ENCODE data around the gene FAM81A.
"Not testable (repeated sequence)": the region's sequence is repeated elsewhere in the genome, so short reads cannot be mapped to it uniquely, and the experiment has no call there.

Gene FAM81A

GRCh38 chr15:59492389-59493377, 54.7 kb downstream of the FAM81A start:
- no peaks in the 10 kb centered on the region for H3K9me3 Mint-ChIP-seq
- H3K4me3 Mint-ChIP-seq = no peak overlapping the region
- H3K36me3 Mint-ChIP-seq = no peaks in the 10 kb centered on the region

DNA sequence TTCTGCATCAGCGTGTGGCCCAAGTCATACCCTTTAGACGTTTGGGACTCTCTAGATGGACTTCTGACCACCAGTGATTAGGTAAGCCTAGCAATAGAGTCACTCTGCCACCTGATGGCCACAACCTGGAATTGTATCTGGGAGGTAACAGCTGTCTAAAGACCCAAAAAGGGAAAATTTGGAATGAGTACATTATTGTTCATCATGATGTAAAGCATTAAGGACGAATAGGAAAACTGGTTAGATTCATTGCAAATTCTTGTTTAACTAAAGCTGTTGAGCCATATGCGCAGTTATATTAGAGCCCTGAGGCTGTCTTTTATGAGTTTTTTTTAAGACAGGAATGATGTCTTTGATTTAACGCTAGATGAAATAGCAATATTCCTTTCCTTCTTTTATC, 63.6 kb downstream of the FAM81A start:
- Mint-ChIP-seq H3K4me3 (no peak overlapping the region), H3K9me3 (no peaks in the 10 kb centered on the region), H3K36me3 (no peaks in the 10 kb centered on the region), H3K27me3 (no peaks in the 10 kb centered on the region), H3K4me1 (no peaks in the 10 kb centered on the region), H3K27ac (no peak overlapping the region)

More at GRCh38 chr15:59492389-59493377, 54.7 kb downstream of the FAM81A start:
- no peaks in the 10 kb centered on the region for H3K27me3 Mint-ChIP-seq
- H3K4me1 Mint-ChIP-seq = peaks cover 4% of the 10 kb centered on the region
- H3K27ac Mint-ChIP-seq = no peak overlapping the region

DNA sequence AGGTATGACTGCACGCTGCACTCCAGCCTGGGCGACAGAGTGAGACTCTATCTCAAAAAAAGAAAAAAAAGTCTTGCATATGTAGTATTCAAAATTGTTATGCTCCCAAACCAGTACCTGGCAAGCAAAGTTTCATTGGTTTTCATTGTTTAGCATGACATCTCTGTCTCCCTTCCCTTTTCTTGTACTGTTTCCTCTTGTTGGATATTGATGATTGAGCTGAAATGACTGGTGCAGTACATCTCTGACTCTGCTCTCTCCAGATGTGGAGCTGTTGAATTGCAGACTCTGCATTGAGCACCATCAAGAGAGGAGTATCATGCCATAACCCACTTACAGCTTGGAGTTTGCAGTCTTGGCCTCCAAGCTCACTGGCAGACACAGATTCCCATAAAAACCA, 77.2 kb downstream of the FAM81A start:
- Mint-ChIP-seq H3K4me3 (no peak overlapping the region), H3K27ac (no peak overlapping the region), H3K9me3 (no peaks in the 10 kb centered on the region), H3K4me1 (peaks cover 7% of the 10 kb centered on the region), H3K36me3 (no peaks in the 10 kb centered on the region), H3K27me3 (no peaks in the 10 kb centered on the region)

GRCh38 chr15:59516655-59517461, 78.9 kb downstream of the FAM81A start:
- peaks cover 13% of the 10 kb centered on the region for H3K4me1 Mint-ChIP-seq
- no peaks in the 10 kb centered on the region for H3K27me3 Mint-ChIP-seq
- H3K27ac Mint-ChIP-seq = no peak overlapping the region
- H3K36me3 Mint-ChIP-seq = no peaks in the 10 kb centered on the region
- H3K9me3 Mint-ChIP-seq = no peaks in the 10 kb centered on the region
- H3K4me3 Mint-ChIP-seq = no peak overlapping the region

DNA sequence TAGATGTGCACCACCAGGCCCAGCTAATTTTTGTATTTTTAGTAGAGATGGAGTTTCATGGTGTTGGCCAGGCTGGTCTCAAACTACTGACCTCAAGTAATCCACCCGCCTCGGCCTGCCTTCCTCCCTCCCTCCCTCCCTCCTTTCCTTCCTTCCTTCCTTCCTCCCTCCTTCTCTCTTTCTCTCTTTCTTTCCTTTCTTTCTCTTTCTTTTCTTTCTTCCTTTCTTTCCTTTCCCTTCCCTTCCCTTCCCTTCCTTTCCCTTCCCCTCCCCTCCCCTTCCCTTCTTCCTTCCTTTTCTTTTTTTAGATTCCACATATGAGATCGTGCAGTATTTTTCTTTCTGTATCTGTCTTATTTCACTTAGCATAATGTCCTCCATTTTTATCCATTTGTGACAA, 81.3 kb downstream of the FAM81A start:
- H3K4me1 Mint-ChIP-seq = peaks cover 35% of the 10 kb centered on the region

DNA sequence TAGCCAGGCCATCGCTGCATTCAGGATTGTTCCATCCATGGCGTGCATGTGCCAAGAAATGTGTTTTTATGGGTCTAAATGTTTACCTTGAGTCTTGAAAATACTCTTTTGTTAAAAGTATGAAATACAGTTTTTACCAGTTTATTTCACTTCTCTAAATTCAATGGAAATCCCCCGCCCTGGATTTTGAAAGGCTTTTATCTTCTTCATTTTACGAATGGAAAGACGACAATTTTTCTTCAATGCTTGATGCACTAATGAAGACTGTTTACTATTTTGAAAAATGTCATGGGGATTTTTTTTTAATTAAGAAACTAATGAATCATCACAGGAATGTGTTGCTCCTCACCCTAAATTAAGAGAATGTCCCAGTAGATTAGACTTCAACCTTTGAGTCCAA, 83.5 kb downstream of the FAM81A start:
- H3K4me1 Mint-ChIP-seq = peaks cover 44% of the 10 kb centered on the region

More for the DNA sequence above, 81.3 kb downstream of the FAM81A start:
- Mint-ChIP-seq H3K4me3 (no peak overlapping the region), H3K9me3 (no peaks in the 10 kb centered on the region), H3K27ac (no peak overlapping the region), H3K27me3 (no peaks in the 10 kb centered on the region), H3K36me3 (no peaks in the 10 kb centered on the region)

GRCh38 chr15:59522988-59523461, 85.0 kb downstream of the FAM81A start:
- no peaks in the 10 kb centered on the region for H3K9me3 Mint-ChIP-seq
- no peak overlapping the region for H3K27ac Mint-ChIP-seq
- no peaks in the 10 kb centered on the region for H3K27me3 Mint-ChIP-seq
- peak overlapping the region; percentile 57 for H3K4me3 Mint-ChIP-seq
- H3K36me3 Mint-ChIP-seq = no peaks in the 10 kb centered on the region
- H3K4me1 Mint-ChIP-seq = peaks cover 40% of the 10 kb centered on the region

More for the DNA sequence above, 83.5 kb downstream of the FAM81A start:
- H3K27me3 Mint-ChIP-seq = no peaks in the 10 kb centered on the region
- H3K27ac Mint-ChIP-seq = no peak overlapping the region
- no peaks in the 10 kb centered on the region for H3K36me3 Mint-ChIP-seq
- no peak overlapping the region for H3K4me3 Mint-ChIP-seq
- H3K9me3 Mint-ChIP-seq = no peaks in the 10 kb centered on the region

GRCh38 chr15:59523702-59524101, 85.7 kb downstream of the FAM81A start:
- Mint-ChIP-seq H3K4me3 (peak overlapping the region; percentile 12), H3K4me1 (peaks cover 42% of the 10 kb centered on the region), H3K9me3 (no peaks in the 10 kb centered on the region), H3K27ac (no peak overlapping the region), H3K36me3 (no peaks in the 10 kb centered on the region), H3K27me3 (no peaks in the 10 kb centered on the region)

DNA sequence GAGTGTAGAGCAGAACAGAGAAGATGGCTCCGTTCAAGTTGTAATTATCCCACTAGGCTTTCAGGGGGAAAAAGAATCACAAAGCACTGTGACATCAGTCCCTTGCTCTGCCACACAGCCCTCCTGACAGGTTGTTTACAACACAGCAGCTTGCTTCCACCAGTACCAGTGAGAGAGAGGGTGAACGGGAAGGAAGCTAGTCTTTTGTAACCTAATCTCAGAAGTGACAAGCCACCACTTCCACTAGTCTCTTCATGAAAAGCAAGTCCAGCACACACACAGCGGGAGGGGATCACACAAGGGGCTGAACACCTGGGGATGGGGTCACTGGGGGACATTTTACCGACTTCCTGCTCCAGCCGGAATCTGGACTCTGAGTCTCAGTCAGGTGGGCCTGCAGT, 86.3 kb downstream of the FAM81A start:
- Mint-ChIP-seq H3K36me3 (no peaks in the 10 kb centered on the region), H3K4me3 (peak overlapping the region; percentile 12), H3K4me1 (peaks cover 41% of the 10 kb centered on the region), H3K27me3 (no peaks in the 10 kb centered on the region), H3K27ac (peak overlapping the region; percentile 66), H3K9me3 (no peaks in the 10 kb centered on the region)

- H3K27ac Mint-ChIP-seq, H3K9me3 Mint-ChIP-seq, H3K4me3 Mint-ChIP-seq, H3K36me3 Mint-ChIP-seq, H3K27me3 Mint-ChIP-seq: not testable (repeated sequence)
- H3K4me1 Mint-ChIP-seq = peaks cover 40% of the 10 kb centered on the region
Measured at GRCh38 chr15:59526466-59526865, 88.5 kb downstream of the FAM81A start.

DNA sequence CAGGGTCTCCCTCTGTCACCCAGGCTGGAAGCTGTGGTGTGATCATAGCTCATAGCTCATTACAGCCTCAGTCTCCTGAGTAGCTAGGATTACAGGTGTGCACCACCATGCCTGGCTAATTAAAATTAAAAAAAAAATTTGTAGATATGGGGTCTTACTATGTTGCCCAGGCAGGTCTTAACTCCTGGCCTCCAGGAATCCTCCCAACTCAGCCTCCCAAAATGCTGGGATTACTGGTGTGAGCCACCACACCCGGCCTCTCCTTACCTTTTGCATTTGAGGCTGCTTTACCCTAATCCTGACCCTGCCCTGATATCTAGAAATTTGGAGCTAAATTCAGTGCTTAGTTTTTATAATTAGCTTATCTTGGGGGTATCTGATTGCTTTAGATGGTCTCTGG, 90.4 kb downstream of the FAM81A start:
- no peaks in the 10 kb centered on the region for H3K36me3 Mint-ChIP-seq
- H3K27ac Mint-ChIP-seq = peak overlapping the region; percentile 46
- peaks cover 28% of the 10 kb centered on the region for H3K4me1 Mint-ChIP-seq
- no peaks in the 10 kb centered on the region for H3K9me3 Mint-ChIP-seq
- no peaks in the 10 kb centered on the region for H3K27me3 Mint-ChIP-seq
- no peak overlapping the region for H3K4me3 Mint-ChIP-seq

GRCh38 chr15:59528961-59529402, 91.0 kb downstream of the FAM81A start:
- peak overlapping the region; percentile 46 for H3K27ac Mint-ChIP-seq

DNA sequence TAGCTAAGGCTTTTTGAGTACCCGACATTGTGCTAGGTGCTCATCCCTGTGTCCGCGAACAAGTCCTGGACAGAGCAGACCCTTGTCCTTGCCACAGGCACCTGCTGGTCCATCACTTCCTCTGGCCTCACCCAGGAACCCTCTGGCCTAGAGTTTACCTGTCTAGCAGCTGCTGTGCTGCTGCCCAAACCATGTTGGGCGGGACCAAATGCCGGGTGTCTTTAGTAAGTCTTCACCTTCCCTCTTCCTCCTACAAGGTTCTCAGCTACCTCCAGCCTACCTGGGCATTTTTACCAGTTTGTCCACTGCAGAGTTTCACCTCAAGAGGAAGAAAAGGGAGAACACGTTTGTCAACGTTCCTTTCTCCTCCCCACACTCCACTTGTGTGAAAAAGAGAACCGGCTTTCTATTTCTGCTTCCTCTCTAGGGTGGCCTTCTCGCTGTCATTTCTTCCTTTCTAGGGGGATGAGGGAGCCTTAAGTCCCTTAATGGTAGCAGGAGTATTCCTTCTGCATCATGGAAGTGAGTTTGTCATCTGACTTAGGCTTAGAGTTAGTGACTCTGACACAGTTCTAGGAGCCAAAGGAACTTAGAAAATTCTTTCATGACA, 93.2 kb downstream of the FAM81A start:
- H3K27ac Mint-ChIP-seq = no peak overlapping the region
- H3K9me3 Mint-ChIP-seq = no peaks in the 10 kb centered on the region
- H3K36me3 Mint-ChIP-seq = no peaks in the 10 kb centered on the region
- H3K27me3 Mint-ChIP-seq = no peaks in the 10 kb centered on the region
- H3K4me1 Mint-ChIP-seq = peaks cover 10% of the 10 kb centered on the region
- H3K4me3 Mint-ChIP-seq = no peak overlapping the region

More at GRCh38 chr15:59528961-59529402, 91.0 kb downstream of the FAM81A start:
- Mint-ChIP-seq H3K27me3 (no peaks in the 10 kb centered on the region), H3K9me3 (no peaks in the 10 kb centered on the region), H3K4me3 (no peak overlapping the region), H3K36me3 (no peaks in the 10 kb centered on the region), H3K4me1 (peaks cover 23% of the 10 kb centered on the region)

DNA sequence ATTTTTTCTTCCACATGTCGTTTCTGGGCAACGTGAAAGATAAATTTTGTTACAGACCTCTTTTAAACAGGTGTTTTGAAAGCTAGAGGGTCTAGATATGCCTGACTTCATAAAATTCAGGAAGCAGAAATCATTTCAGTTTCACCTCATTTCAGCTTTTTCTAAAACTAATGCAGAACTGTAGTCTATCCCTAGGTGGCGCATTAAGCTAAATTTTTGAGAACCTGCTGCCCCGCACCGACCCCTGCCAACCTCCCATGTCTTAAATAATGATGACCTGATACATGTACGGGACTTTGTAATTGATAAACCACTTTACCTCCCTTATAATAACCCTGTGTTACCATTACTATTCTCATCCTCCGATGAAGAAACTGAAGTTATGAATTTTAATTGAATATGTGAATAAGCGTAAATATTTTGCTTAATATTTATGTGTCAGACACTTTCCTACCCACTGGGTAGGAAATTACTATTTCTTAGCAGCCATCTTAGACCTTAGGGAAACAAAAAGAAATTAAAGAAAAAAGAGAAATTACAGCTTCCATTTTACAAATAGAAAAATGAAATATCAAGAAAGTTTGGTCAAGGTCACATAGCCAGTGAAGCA, 94.9 kb downstream of the FAM81A start:
- Mint-ChIP-seq H3K27me3 (no peaks in the 10 kb centered on the region), H3K27ac (no peak overlapping the region), H3K4me1 (peaks cover 10% of the 10 kb centered on the region), H3K9me3 (no peaks in the 10 kb centered on the region), H3K4me3 (no peak overlapping the region), H3K36me3 (no peaks in the 10 kb centered on the region)

DNA sequence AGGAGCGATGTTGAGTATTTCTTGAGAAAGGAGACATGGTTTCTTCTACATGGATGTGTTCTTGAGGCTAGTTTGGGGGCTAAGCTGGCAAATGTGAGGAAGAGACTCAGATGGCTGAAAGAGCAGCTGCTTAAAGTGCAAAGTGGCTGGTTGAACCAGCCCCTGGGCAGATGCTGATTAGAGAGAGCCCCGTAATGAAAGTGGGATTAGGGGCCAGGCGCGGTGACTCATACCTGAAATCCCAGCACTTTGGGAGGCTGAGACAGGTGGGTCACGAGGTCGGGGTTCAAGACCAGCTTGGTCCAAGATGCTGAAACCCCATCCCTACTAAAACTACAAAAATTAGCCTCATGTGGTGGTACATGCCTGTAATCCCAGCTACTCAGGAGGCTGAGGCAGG, 98.6 kb downstream of the FAM81A start:
- Mint-ChIP-seq H3K4me3 (no peak overlapping the region), H3K27me3 (no peaks in the 10 kb centered on the region)

More for the DNA sequence above, 98.6 kb downstream of the FAM81A start:
- no peak overlapping the region for H3K27ac Mint-ChIP-seq
- no peaks in the 10 kb centered on the region for H3K36me3 Mint-ChIP-seq
- peaks cover 5% of the 10 kb centered on the region for H3K4me1 Mint-ChIP-seq
- H3K9me3 Mint-ChIP-seq = no peaks in the 10 kb centered on the region

All from activated naive CD4-positive, alpha-beta T cell treated with anti-CD3 and anti-CD28 coated beads, Interleukin-2, amount 50 U/mL, for 24 hours (primary cell).